Neuronal stem cell (in vitro differentiated cells): Measurements from ENCODE around the gene HYAL1.

Experiments
- DNase-seq: peaks from one replicate; pipeline ENCODE4 v3.0.0-alpha.2; 2013; ENCODE audit warnings: low spot score
- H2AFZ ChIP-seq: one replicate; pipeline ENCODE4 v1.6.1; 2013; ENCODE audit warnings: mild to moderate bottlenecking, low read length, inconsistent platforms
- H2AK5ac ChIP-seq: 2 replicates; pipeline ENCODE4 v1.6.1; 2013; ENCODE audit warnings: low read depth, mild to moderate bottlenecking, inconsistent platforms, low read length, moderate library complexity, mixed read lengths
- H2BK120ac ChIP-seq: 2 replicates; pipeline ENCODE4 v1.6.1; 2013; ENCODE audit warnings: low read depth, mild to moderate bottlenecking, inconsistent platforms, low read length, moderate library complexity, mixed read lengths
- H2BK12ac ChIP-seq: one replicate; pipeline ENCODE4 v1.6.1; 2013; ENCODE audit warnings: low read length, inconsistent platforms
- H2BK15ac ChIP-seq: 2 replicates; pipeline ENCODE4 v1.6.1; 2013; ENCODE audit warnings: mild to moderate bottlenecking, low read length, inconsistent platforms, mixed read lengths
- H2BK5ac ChIP-seq: one replicate; pipeline ENCODE4 v1.6.1; 2013; ENCODE audit warnings: inconsistent platforms, mild to moderate bottlenecking, low read length, moderate library complexity
- H3K14ac ChIP-seq: one replicate; pipeline ENCODE4 v1.6.1; 2013; ENCODE audit warnings: low read length, inconsistent platforms
- H3K18ac ChIP-seq: 2 replicates; pipeline ENCODE4 v1.6.1; 2013; ENCODE audit warnings: low read length, inconsistent platforms
- H3K23ac ChIP-seq: 2 replicates; pipeline ENCODE4 v1.6.1; 2013; ENCODE audit warnings: low read depth, mild to moderate bottlenecking, mixed read lengths, low read length, inconsistent platforms; ENCODE audit not compliant: poor library complexity
- H3K27ac ChIP-seq: replicated peaks from 3 replicates; pipeline ENCODE4 v1.5.1; 2013; ENCODE audit warnings: low read length, inconsistent platforms
- H3K27me3 ChIP-seq, 3 experiments: 2 replicates each; pipeline ENCODE4 v1.6.1; 2013; ENCODE audit warnings: low read length in 3 of 3, mild to moderate bottlenecking in 2 of 3, inconsistent platforms in 1 of 3, low read depth in 1 of 3, mixed read lengths in 1 of 3, moderate library complexity in 1 of 3; ENCODE audit not compliant: control insufficient read depth in 3 of 3, insufficient read depth in 3 of 3
- H3K36me3 ChIP-seq, 2 donors: replicated peaks in 1 of 2; 2 replicates each; pipeline ENCODE4 v1.6.1; 2013; ENCODE audit warnings: low read length in 2 of 2; ENCODE audit not compliant: control insufficient read depth in 2 of 2, insufficient read depth in 2 of 2
- H3K4ac ChIP-seq: 2 replicates; pipeline ENCODE4 v1.6.1; 2013; ENCODE audit warnings: inconsistent platforms, mild to moderate bottlenecking, low read length, moderate library complexity
- H3K4me1 ChIP-seq, 2 donors: 1 replicate in 1 of 2; 2 replicates in 1 of 2; pipeline ENCODE4 v1.6.1; 2013; ENCODE audit warnings: low read length in 2 of 2, low read depth in 1 of 2; ENCODE audit not compliant: control insufficient read depth in 2 of 2, insufficient read depth in 1 of 2
- H3K4me2 ChIP-seq: one replicate; pipeline ENCODE4 v1.6.1; 2013; ENCODE audit warnings: mild to moderate bottlenecking, low read length, inconsistent platforms; ENCODE audit not compliant: insufficient read depth, poor library complexity, severe bottlenecking
- H3K4me3 ChIP-seq, 2 donors: 2 replicates each; pipeline ENCODE4 v1.5.1; 2013; ENCODE audit warnings: low read length in 2 of 2, mild to moderate bottlenecking in 2 of 2, inconsistent platforms in 1 of 2, moderate library complexity in 1 of 2
- H3K79me1 ChIP-seq: one replicate; pipeline ENCODE4 v1.6.1; 2013; ENCODE audit warnings: low read depth, mild to moderate bottlenecking, inconsistent platforms, low read length, moderate library complexity
- H3K9ac ChIP-seq: one replicate; pipeline ENCODE4 v1.6.1; 2013; ENCODE audit warnings: mild to moderate bottlenecking, low read depth, low read length, inconsistent platforms; ENCODE audit not compliant: poor library complexity
- H3K9me3 ChIP-seq, 2 donors: replicated peaks in 1 of 2; 2 replicates each; pipeline versions ENCODE3 to v1.6.1; 2013; ENCODE audit warnings: low read length in 2 of 2, mild to moderate bottlenecking in 2 of 2, inconsistent platforms in 1 of 2, low read depth in 1 of 2, mixed read lengths in 1 of 2, moderate library complexity in 1 of 2; ENCODE audit not compliant: control insufficient read depth in 2 of 2, insufficient read depth in 1 of 2
- H4K8ac ChIP-seq: one replicate; pipeline ENCODE4 v1.6.1; 2013; ENCODE audit warnings: low read depth, mild to moderate bottlenecking, inconsistent platforms, low read length, moderate library complexity
- H4K91ac ChIP-seq: one replicate; pipeline ENCODE4 v1.6.1; 2013; ENCODE audit warnings: low read length, low read depth, mild to moderate bottlenecking, inconsistent platforms; ENCODE audit not compliant: poor library complexity
- WGBS, 2 donors: extraction: QIAGEN DNeasy Blood & Tissue Kit; methylation state at CpG; one replicate each; pipeline ENCODE4 v1.1.7; 2013; ENCODE audit warnings: missing lambda C conversion rate in 2 of 2, mixed read lengths in 1 of 2; ENCODE audit not compliant: insufficient read length in 2 of 2, insufficient replicate concordance in 1 of 2; ENCODE audit errors: extremely low coverage in 2 of 2; 5-methylcytosine and 5-hydroxymethylcytosine counted together

Gene HYAL1

DNA sequence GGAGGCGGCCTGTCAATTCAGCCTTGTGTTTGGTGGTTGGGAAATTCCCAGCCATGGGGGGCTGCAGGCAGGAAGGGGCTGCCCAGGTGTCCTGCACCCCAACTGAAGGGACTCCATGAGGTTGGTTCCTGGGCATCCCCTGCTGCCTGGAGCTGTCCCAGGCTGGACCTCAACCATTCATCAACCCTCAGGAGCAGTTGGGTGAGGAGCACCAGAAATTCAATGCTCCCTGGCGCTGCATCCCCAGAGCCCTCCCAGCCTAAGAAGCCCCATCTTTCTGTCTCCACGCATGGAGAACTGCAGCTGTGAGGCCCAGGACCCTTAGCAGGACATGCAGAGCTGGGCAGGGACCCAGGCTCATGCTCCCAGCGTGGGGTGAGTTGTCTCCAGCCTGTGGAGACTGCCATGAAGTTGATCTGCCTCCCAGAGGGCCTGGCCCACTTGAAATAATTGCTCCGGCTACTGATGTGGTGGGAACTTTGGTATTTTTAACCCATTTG lies 42.4 kb downstream of the HYAL1 start:
- peak overlapping the region; percentile 76 for H2BK12ac ChIP-seq
- peak overlapping the region; percentile 45 for H4K91ac ChIP-seq
- WGBS, 2 donors = no CpG with 5 or more reads among the region's 5 CpGs
- H3K27ac ChIP-seq = peak overlapping the region; percentile 95
- peaks cover 53 to 60% of the 10 kb centered on the region in 2 donors for H3K4me1 ChIP-seq
- peak overlapping the region; percentile 100 for H2BK5ac ChIP-seq
- peaks cover 27 to 37% of the 10 kb centered on the region in 2 donors for H3K36me3 ChIP-seq
- peak overlapping the region in 1 of 2 donors; percentile 50 for H3K4me3 ChIP-seq
- H3K4me2 ChIP-seq = peak overlapping the region; percentile 82
- peak overlapping the region; percentile 68 for H2BK120ac ChIP-seq
- H3K9ac ChIP-seq = no peak overlapping the region
- peak overlapping the region; percentile 97 for H3K23ac ChIP-seq
- H3K18ac ChIP-seq = peak overlapping the region; percentile 94
- H3K79me1 ChIP-seq = peaks cover 7% of the 10 kb centered on the region
- H2AFZ ChIP-seq = peak overlapping the region; percentile 84
- H3K4ac ChIP-seq = peak overlapping the region; percentile 99
- DNase-seq = no peak
- no peaks in the 10 kb centered on the region for H3K27me3 ChIP-seq
- H2BK15ac ChIP-seq = peak overlapping the region; percentile 87
- no peak overlapping the region for H4K8ac ChIP-seq
- H2AK5ac ChIP-seq = peak overlapping the region; percentile 46
- H3K14ac ChIP-seq = no peak overlapping the region
- H3K9me3 ChIP-seq = peaks cover 0 to 2% of the 10 kb centered on the region in 2 donors

GRCh38 chr3:50260027-50260941 lies 43.1 kb downstream of the HYAL1 start:
- Histone ChIP-seq H2BK5ac (peak overlapping the region; percentile 100), H2BK15ac (peak overlapping the region; percentile 87), H2AFZ (peak overlapping the region; percentile 84), H3K36me3 (peaks cover 30 to 40% of the 10 kb centered on the region in 2 donors), H3K4me2 (peak overlapping the region; percentile 82), H2BK120ac (peak overlapping the region; percentile 68), H3K9me3 (peaks cover 0 to 2% of the 10 kb centered on the region in 2 donors), H3K27me3 (no peaks in the 10 kb centered on the region), H4K91ac (peak overlapping the region; percentile 77), H3K9ac (peak overlapping the region; percentile 86), H3K4me1 (peaks cover 47 to 56% of the 10 kb centered on the region in 2 donors), H2BK12ac (peak overlapping the region; percentile 86), H3K18ac (peak overlapping the region; percentile 95), H4K8ac (no peak overlapping the region), H3K27ac (peak overlapping the region; percentile 95), H3K23ac (peak overlapping the region; percentile 97), H3K4me3 (peak overlapping the region; percentile 31 to 50), H2AK5ac (peak overlapping the region; percentile 88), H3K14ac (no peak overlapping the region), H3K4ac (peak overlapping the region; percentile 99), H3K79me1 (peaks cover 10% of the 10 kb centered on the region)
- peak; percentile 96 for DNase-seq
- no CpG with 5 or more reads among the region's 70 CpGs for WGBS, 2 donors

GRCh38 chr3:50259432-50260026 lies 43.8 kb downstream of the HYAL1 start:
- peaks cover 36 to 48% of the 10 kb centered on the region in 2 donors for H3K36me3 ChIP-seq
- no peak overlapping the region for H3K4ac ChIP-seq
- peaks cover 42 to 51% of the 10 kb centered on the region in 2 donors for H3K4me1 ChIP-seq
- H4K8ac ChIP-seq = no peak overlapping the region
- H3K18ac ChIP-seq = peak overlapping the region; percentile 88
- peak overlapping the region; percentile 73 for H3K27ac ChIP-seq
- H3K9ac ChIP-seq = peak overlapping the region; percentile 67
- H2BK15ac ChIP-seq = peak overlapping the region; percentile 67
- peak overlapping the region; percentile 88 for H2AK5ac ChIP-seq
- H4K91ac ChIP-seq = no peak overlapping the region
- peak overlapping the region; percentile 82 for H2BK5ac ChIP-seq
- peak overlapping the region; percentile 70 for H2AFZ ChIP-seq
- no peak overlapping the region for H3K4me3 ChIP-seq
- no CpG with 5 or more reads among the region's 18 CpGs for WGBS, 2 donors
- peaks cover 8% of the 10 kb centered on the region for H3K79me1 ChIP-seq
- H3K4me2 ChIP-seq = peak overlapping the region; percentile 31
- H2BK120ac ChIP-seq = no peak overlapping the region
- no peak for DNase-seq
- H2BK12ac ChIP-seq = peak overlapping the region; percentile 86
- peaks cover 0 to 2% of the 10 kb centered on the region in 2 donors for H3K9me3 ChIP-seq
- peak overlapping the region; percentile 97 for H3K23ac ChIP-seq
- H3K14ac ChIP-seq = no peak overlapping the region
- no peaks in the 10 kb centered on the region for H3K27me3 ChIP-seq
